Suprapubic skin (tissue), 4 donors: ENCODE measurements around the gene MAT1A.

Source experiments
- CTCF ChIP-seq, 2 donors: fragments of 200-600 bp in 1 of 2; fragments of 450-650 bp in 1 of 2; sonication (generic) in 1 of 2; IDR thresholded peaks; one replicate each; pipeline ENCODE4 v1.5.1; 2016 to 2019; ENCODE audit warnings: antibody characterized with exemption in 2 of 2, mild to moderate bottlenecking in 1 of 2, moderate library complexity in 1 of 2
- EP300 ChIP-seq: sonication (generic); formaldehyde crosslinking; IDR thresholded peaks from one replicate; pipeline ENCODE4 v1.6.1; 2017; ENCODE audit warnings: antibody characterized with exemption
- POLR2A ChIP-seq, 2 donors: fragments of 450-650 bp; IDR thresholded peaks; one replicate each; pipeline ENCODE4 v1.6.1; 2017; ENCODE audit warnings: antibody characterized with exemption in 2 of 2, mild to moderate bottlenecking in 2 of 2, moderate library complexity in 2 of 2
- POLR2AphosphoS5 ChIP-seq, 3 donors: sonication (generic); formaldehyde crosslinking; IDR thresholded peaks; one replicate each; pipeline ENCODE4 v1.6.1; 2017; ENCODE audit warnings: antibody characterized with exemption in 3 of 3

- no peak for TF ChIP-seq EP300
- no peak for TF ChIP-seq CTCF (IDR thresholded peaks at IDR 0.05)
- no peak for TF ChIP-seq POLR2A (IDR thresholded peaks at IDR 0.05)
- no peak for TF ChIP-seq POLR2AphosphoS5 (IDR thresholded peaks at IDR 0.05)
These were observed 14.3 kb downstream of the MAT1A start for GRCh38 chr10:80275135-80275498.
